Heart left ventricle (tissue), 13 donors: ENCODE data around the gene FBXO38.

Experiments
- POLR2A ChIP-seq, 2 donors: fragments of 450-650 bp; IDR thresholded peaks; one replicate each; pipeline ENCODE4 v1.6.1; 2017; ENCODE audit warnings: antibody characterized with exemption in 2 of 2, mild to moderate bottlenecking in 2 of 2, moderate library complexity in 2 of 2
- TF ChIP-seq, protein P1 (sequence below), 12 donors: fragments of 200-600 bp; sonication (generic) in 4 of 12; IDR thresholded peaks; one replicate each; pipeline versions ENCODE4 v1.5.0 to v1.8.0; 2018 to 2022; ENCODE audit warnings: antibody characterized with exemption in 12 of 12, mild to moderate bottlenecking in 5 of 12
- donor health status: ischemic (EF 13 %, LVEDD 7.1; RV severe dilation, severe dysfunction).
- donor health status: DM: no; HTN: yes; CAD: no.
- donor health status: DM: no; HTN: no; CAD: no.
- donor health status: ischemic (EF 25% LVEDD 6.9; RV normal size, moderate dysfunction).
- donor health status: ischemic (EF 25% LVEDD 5.7; RV mildly dilated, moderate dysfunction).
- donor health status: ischemic (EF 35%, LVEDD 5.7; RV mildly dilated, moderate dysfunction).
- donor health status: nonischemic (EF 11% LVEDD 7.7; RV severe dilation, severe dysfunction).
- donor health status: DM: yes; HTN: yes; CAD: no.
- donor health status: PGD.
- donor health status: ischemic (EF 29% LVEDD 5.4; RV normal size, mild dysfunction).
- donor health status: nonischemic (EF 23%, LVEDD 6.1; RV moderate dilation, normal function).

DNA sequence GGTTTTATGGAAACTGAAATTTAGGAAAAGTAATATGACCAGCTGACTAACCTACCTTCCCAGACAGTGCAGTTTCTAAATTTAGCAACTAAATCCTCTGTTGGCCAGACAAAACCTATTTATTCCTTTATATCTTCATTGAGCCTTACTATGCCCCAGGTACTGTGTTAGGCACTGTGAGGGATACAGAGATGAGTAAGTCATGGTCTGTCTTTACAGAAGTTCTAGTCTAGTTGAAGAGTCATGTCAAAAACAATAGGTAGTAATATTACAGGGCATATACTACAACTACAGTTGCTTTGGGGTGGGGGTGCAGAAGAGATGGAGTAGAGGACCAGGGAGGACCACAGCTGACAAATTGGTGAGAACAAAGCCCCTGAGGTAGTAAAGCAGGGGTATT, 42.8 kb downstream of the FBXO38 start:
- TF ChIP-seq, protein P1, sequence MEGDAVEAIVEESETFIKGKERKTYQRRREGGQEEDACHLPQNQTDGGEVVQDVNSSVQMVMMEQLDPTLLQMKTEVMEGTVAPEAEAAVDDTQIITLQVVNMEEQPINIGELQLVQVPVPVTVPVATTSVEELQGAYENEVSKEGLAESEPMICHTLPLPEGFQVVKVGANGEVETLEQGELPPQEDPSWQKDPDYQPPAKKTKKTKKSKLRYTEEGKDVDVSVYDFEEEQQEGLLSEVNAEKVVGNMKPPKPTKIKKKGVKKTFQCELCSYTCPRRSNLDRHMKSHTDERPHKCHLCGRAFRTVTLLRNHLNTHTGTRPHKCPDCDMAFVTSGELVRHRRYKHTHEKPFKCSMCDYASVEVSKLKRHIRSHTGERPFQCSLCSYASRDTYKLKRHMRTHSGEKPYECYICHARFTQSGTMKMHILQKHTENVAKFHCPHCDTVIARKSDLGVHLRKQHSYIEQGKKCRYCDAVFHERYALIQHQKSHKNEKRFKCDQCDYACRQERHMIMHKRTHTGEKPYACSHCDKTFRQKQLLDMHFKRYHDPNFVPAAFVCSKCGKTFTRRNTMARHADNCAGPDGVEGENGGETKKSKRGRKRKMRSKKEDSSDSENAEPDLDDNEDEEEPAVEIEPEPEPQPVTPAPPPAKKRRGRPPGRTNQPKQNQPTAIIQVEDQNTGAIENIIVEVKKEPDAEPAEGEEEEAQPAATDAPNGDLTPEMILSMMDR (IDR thresholded peaks at IDR 0.05), result no peak
- no peak for TF ChIP-seq POLR2A (IDR thresholded peaks at IDR 0.05)
